HG02763 (cell line): ENCODE results near the gene F2RL2.
A peak's percentile ranks its signal among the peaks of the same experiment; 100 is the strongest.

Source experiments
- ATAC-seq: cut with Tn5 transposase; IDR thresholded peaks from one replicate; pipeline ENCODE4 v1.9.1; 2021; ENCODE audit warnings: mild to moderate bottlenecking, moderate library complexity; ENCODE audit not compliant: unreplicated experiment

Gene F2RL2

GRCh38 chr5:76590027-76590426 is 33.2 kb downstream of the F2RL2 start:
- peak; percentile 96 for ATAC-seq

GRCh38 chr5:76586531-76586930 is 36.7 kb downstream of the F2RL2 start:
- no peak for ATAC-seq

- no peak for ATAC-seq
Measured at GRCh38 chr5:76585783-76586217, 37.4 kb downstream of the F2RL2 start.

GRCh38 chr5:76583163-76584047 is 39.8 kb downstream of the F2RL2 start:
- ATAC-seq = no peak

GRCh38 chr5:76582230-76583162 is 40.7 kb downstream of the F2RL2 start:
- ATAC-seq = peak; percentile 92

GRCh38 chr5:76580981-76581380 is 42.2 kb downstream of the F2RL2 start:
- ATAC-seq = no peak

GRCh38 chr5:76579166-76579937 is 43.9 kb downstream of the F2RL2 start:
- no peak for ATAC-seq

- no peak for ATAC-seq
Measured at GRCh38 chr5:76576996-76577395, 46.2 kb downstream of the F2RL2 start.

- no peak for ATAC-seq
Measured at GRCh38 chr5:76576450-76576849, 46.8 kb downstream of the F2RL2 start.

GRCh38 chr5:76571559-76571958 is 51.6 kb downstream of the F2RL2 start:
- ATAC-seq = no peak

GRCh38 chr5:76570153-76570552 is 53.0 kb downstream of the F2RL2 start:
- ATAC-seq = no peak
